Measurements from ENCODE around the gene PRR23B. TPM values are rescaled to one million over a fixed set of nuclear protein-coding genes. Genes with fewer than 3 reads are reported as not detected.

The PRR23B gene
- total RNA-seq, 1 donor from 2014 or later: not detected

Other genes starting within 250 kb of the PRR23B start
- 37.4 TPM for gene PIK3CB, start 186.0 kb downstream of the PRR23B start, total RNA-seq
- not detected for gene FOXL2, start 73.8 kb downstream of the PRR23B start, total RNA-seq
- gene FOXL2NB, start 73.7 kb downstream of the PRR23B start, total RNA-seq: not detected
- gene PRR23A, start 14.7 kb downstream of the PRR23B start, total RNA-seq: not detected
- not detected for gene PRR23C, start 24.0 kb upstream of the PRR23B start, total RNA-seq

Data from upper lobe of right lung (tissue), 1 donor.